SU-DHL-6 (cell line): Measurements from ENCODE around the gene SERPINC1.
"Not testable (repeated sequence)": the region's sequence is repeated elsewhere in the genome, so short reads cannot be mapped to it uniquely, and the experiment has no call there.

Source experiments
- H2AFZ ChIP-seq: fragments of 200-600 bp; sonication (generic); 2 replicates; pipeline ENCODE4 v1.6.1; 2014; ENCODE audit warnings: low read depth, mild to moderate bottlenecking, moderate library complexity, mixed read lengths, antibody characterized with exemption, low read length; ENCODE audit not compliant: severe bottlenecking
- H3F3A ChIP-seq: fragments of 200-600 bp; shearing (Covaris generic); 2 replicates; pipeline ENCODE4 v1.6.0; 2016; ENCODE audit warnings: antibody characterized with exemption, mild to moderate bottlenecking; ENCODE audit not compliant: insufficient read depth
- H3K27ac ChIP-seq: fragments of 200-600 bp; sonication (generic); 2 replicates; pipeline ENCODE4 v1.5.1; 2016; ENCODE audit warnings: low read depth, mild to moderate bottlenecking, low read length, moderate library complexity, mixed read lengths
- H3K27me3 ChIP-seq: fragments of 200-600 bp; sonication (generic), shearing (Covaris generic); 2 replicates; pipeline ENCODE4 v1.6.0; 2014; ENCODE audit warnings: mild to moderate bottlenecking, low read length
- H3K36me3 ChIP-seq: fragments of 200-600 bp; sonication (generic); 2 replicates; pipeline ENCODE4 v1.6.1; 2014; ENCODE audit warnings: mild to moderate bottlenecking, low read length, mixed read lengths
- H3K4me2 ChIP-seq: fragments of 300-600, 200-600 bp; shearing (Covaris generic), sonication (generic); 2 replicates; pipeline ENCODE4 v1.6.0; 2014; ENCODE audit warnings: low read length, low read depth, mild to moderate bottlenecking; ENCODE audit not compliant: poor library complexity, severe bottlenecking
- H3K4me3 ChIP-seq: fragments of 200-600 bp; sonication (generic); 2 replicates; pipeline ENCODE4 v1.5.1; 2014; ENCODE audit warnings: antibody characterized with exemption, low read length, mild to moderate bottlenecking, mixed read lengths; ENCODE audit not compliant: insufficient read depth, poor library complexity, severe bottlenecking
- H3K79me2 ChIP-seq: fragments of 200-600 bp; sonication (generic); 2 replicates; pipeline ENCODE4 v1.6.1; 2014; ENCODE audit warnings: mild to moderate bottlenecking, low read length, moderate library complexity; ENCODE audit not compliant: insufficient read depth
- H3K9ac ChIP-seq: fragments of 200-600 bp; sonication (generic); 2 replicates; pipeline ENCODE4 v1.7.0; 2014; ENCODE audit warnings: mild to moderate bottlenecking, low read length
- H3K9me2 ChIP-seq: fragments of 200-600 bp; sonication (generic); replicated peaks from 2 replicates; pipeline ENCODE4 v1.6.1; 2014; ENCODE audit warnings: low read length; ENCODE audit not compliant: insufficient read depth
- H3K9me3 ChIP-seq: fragments of 200-600 bp; sonication (generic); 2 replicates; pipeline ENCODE4 v1.6.1; 2014; ENCODE audit warnings: low read length, mixed read lengths; ENCODE audit not compliant: insufficient read depth
- H4K20me1 ChIP-seq: fragments of 200-600 bp; sonication (generic); 2 replicates; pipeline ENCODE4 v1.6.1; 2014; ENCODE audit warnings: low read depth, mild to moderate bottlenecking, antibody characterized with exemption, low read length, moderate library complexity, mixed read lengths
- EZH2phosphoT487 ChIP-seq: fragments of 200-600 bp; sonication (generic), shearing (Covaris generic); conservative IDR thresholded peaks from 2 replicates; pipeline ENCODE4 v1.6.1; 2018; ENCODE audit warnings: mild to moderate bottlenecking, antibody characterized with exemption, low read length, moderate library complexity, mixed read lengths
- TF ChIP-seq, protein P1 (sequence below): fragments of 200-600 bp; sonication (generic); IDR thresholded peaks from one replicate; pipeline ENCODE4 v1.5.1; 2017; ENCODE audit warnings: antibody characterized with exemption, mild to moderate bottlenecking, low read length, moderate library complexity; ENCODE audit not compliant: insufficient read depth, poor library complexity, severe bottlenecking

Gene SERPINC1

DNA sequence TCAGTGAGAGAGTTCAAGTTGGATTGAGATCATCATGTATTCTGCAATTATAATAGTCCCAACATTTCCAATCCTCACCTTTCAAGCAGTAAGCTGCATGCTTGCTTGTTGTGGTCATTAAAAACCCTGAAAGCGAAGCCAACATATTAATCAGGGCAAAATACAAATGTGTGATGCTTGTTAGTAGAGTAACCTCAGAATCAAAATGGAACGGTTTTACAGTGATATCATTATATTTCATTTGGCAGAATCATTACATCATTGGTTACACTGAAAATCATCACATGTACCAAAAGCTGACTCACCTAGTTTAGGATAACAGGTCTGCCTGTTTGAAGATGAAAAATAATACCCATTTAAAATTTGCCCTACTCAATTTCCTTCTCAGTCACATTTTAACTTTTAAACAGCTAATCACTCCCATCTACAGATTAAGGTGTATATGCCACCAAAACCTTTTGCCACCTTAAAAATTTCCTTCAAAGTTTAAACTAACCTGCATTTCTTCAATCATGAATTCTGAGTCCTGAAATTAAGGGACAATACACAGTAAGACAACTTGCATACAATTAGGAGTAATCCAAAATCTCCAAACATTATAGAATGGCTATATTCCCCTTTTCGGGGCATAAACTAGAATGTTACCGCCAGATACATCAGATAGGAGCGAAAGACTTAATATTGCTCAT is 52.8 kb downstream of the SERPINC1 start:
- Histone ChIP-seq H3K9ac (0 out of 2 replicates have a peak overlapping the region, but pooled peaks have one; percentile 88), H3K27me3 (no peaks in the 10 kb centered on the region), H3K4me3 (no peak overlapping the region), H3K27ac (peak overlapping the region; percentile 91; the same call in 1 of the 2 replicates), H3F3A (peaks cover 86% of the 10 kb centered on the region), H4K20me1 (peaks cover 10% of the 10 kb centered on the region; the same call in 1 of the 2 replicates), H3K9me2 (no peaks in the 10 kb centered on the region), H3K79me2 (peaks cover 16% of the 10 kb centered on the region), H3K36me3 (peaks cover 54% of the 10 kb centered on the region), H2AFZ (no peak overlapping the region), H3K4me2 (peak overlapping the region; percentile 85), H3K9me3 (no peaks in the 10 kb centered on the region)
- TF ChIP-seq, protein P1, sequence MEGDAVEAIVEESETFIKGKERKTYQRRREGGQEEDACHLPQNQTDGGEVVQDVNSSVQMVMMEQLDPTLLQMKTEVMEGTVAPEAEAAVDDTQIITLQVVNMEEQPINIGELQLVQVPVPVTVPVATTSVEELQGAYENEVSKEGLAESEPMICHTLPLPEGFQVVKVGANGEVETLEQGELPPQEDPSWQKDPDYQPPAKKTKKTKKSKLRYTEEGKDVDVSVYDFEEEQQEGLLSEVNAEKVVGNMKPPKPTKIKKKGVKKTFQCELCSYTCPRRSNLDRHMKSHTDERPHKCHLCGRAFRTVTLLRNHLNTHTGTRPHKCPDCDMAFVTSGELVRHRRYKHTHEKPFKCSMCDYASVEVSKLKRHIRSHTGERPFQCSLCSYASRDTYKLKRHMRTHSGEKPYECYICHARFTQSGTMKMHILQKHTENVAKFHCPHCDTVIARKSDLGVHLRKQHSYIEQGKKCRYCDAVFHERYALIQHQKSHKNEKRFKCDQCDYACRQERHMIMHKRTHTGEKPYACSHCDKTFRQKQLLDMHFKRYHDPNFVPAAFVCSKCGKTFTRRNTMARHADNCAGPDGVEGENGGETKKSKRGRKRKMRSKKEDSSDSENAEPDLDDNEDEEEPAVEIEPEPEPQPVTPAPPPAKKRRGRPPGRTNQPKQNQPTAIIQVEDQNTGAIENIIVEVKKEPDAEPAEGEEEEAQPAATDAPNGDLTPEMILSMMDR = no peak

- peak overlapping the region; percentile 2 for H3K4me2 ChIP-seq
- peaks cover 79% of the 10 kb centered on the region for H3F3A ChIP-seq
- H3K36me3 ChIP-seq = peaks cover 54% of the 10 kb centered on the region
- H3K4me3 ChIP-seq = no peak overlapping the region
- peaks cover 10% of the 10 kb centered on the region; the same call in 1 of the 2 replicates for H4K20me1 ChIP-seq
- H3K9me3 ChIP-seq = no peaks in the 10 kb centered on the region
- H3K27ac ChIP-seq = peak overlapping the region; percentile 52
- H2AFZ ChIP-seq = no peak overlapping the region
- H3K27me3 ChIP-seq = no peaks in the 10 kb centered on the region
- no peaks in the 10 kb centered on the region for H3K9me2 ChIP-seq
- TF ChIP-seq, protein P1 = no peak
- no peak for TF ChIP-seq EZH2phosphoT487
- H3K9ac ChIP-seq = no peak overlapping the region
- H3K79me2 ChIP-seq = peaks cover 16% of the 10 kb centered on the region
Measured at GRCh38 chr1:173863224-173864161, 53.6 kb downstream of the SERPINC1 start.

- no peak overlapping the region for H2AFZ ChIP-seq
- peaks cover 56% of the 10 kb centered on the region for H3K36me3 ChIP-seq
- H3K79me2 ChIP-seq = peaks cover 16% of the 10 kb centered on the region
- H3K9me2 ChIP-seq = no peaks in the 10 kb centered on the region
- H4K20me1 ChIP-seq = peaks cover 10% of the 10 kb centered on the region; the same call in 1 of the 2 replicates
- no peaks in the 10 kb centered on the region for H3K9me3 ChIP-seq
- H3K9ac ChIP-seq = no peak overlapping the region
- H3K4me2 ChIP-seq = no peak overlapping the region
- H3K4me3 ChIP-seq = no peak overlapping the region
- H3F3A ChIP-seq = peaks cover 86% of the 10 kb centered on the region
- H3K27me3 ChIP-seq = no peaks in the 10 kb centered on the region
- peak overlapping the region; percentile 52 for H3K27ac ChIP-seq
- TF ChIP-seq, protein P1 = no peak
- TF ChIP-seq EZH2phosphoT487 = no peak
Measured at GRCh38 chr1:173862769-173863223, 54.3 kb downstream of the SERPINC1 start.

GRCh38 chr1:173862146-173862768 is 54.9 kb downstream of the SERPINC1 start:
- peaks cover 10% of the 10 kb centered on the region; the same call in 1 of the 2 replicates for H4K20me1 ChIP-seq
- peaks cover 57% of the 10 kb centered on the region for H3K36me3 ChIP-seq
- peaks cover 86% of the 10 kb centered on the region for H3F3A ChIP-seq

More at GRCh38 chr1:173862146-173862768, 54.9 kb downstream of the SERPINC1 start:
- H3K4me3 ChIP-seq, H3K9me3 ChIP-seq, H2AFZ ChIP-seq, H3K9ac ChIP-seq, H3K4me2 ChIP-seq, H3K27me3 ChIP-seq, H3K9me2 ChIP-seq: not testable (repeated sequence)
- Histone ChIP-seq H3K27ac (peak overlapping the region; percentile 52), H3K79me2 (peaks cover 11% of the 10 kb centered on the region)
